ENCODE results near the gene KREMEN1. TPM values are rescaled to one million over a fixed set of nuclear protein-coding genes. Genes with fewer than 3 reads are reported as not detected.
"Not testable (repeated sequence)": the region's sequence is repeated elsewhere in the genome, so short reads cannot be mapped to it uniquely, and the experiment has no call there.

Gene KREMEN1
- total RNA-seq, 1 donor from 2014 or later = 10.7 TPM

DNA sequence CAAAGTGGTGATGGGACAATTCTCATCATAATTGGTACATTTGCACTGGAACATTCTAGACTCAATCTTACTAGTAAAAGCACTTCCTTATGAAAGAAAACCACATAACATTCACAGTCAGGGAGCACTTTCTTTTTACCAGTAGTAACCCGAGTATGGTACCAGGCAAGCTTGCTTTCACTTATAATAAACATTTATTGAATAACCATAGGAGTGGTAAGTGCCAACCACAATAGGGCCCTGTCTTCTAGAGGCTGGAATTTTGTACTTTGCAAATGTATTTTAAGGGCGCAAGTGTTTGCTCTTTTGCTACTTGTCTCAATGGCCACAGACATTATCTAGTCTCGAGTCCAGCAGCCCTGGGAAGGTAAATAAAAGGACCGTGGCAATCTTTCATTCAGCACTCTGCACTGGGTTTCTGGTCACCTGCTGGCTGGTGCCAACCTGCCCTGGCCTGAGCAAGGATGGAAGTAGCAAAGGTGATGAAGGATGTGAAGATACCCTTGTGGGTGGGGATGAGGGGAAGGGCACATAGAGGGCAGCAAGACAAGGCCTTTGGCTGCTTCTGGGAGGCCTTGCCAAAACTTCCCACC, 35.4 kb upstream of the KREMEN1 start:
- Histone ChIP-seq H3K4me3 (no peak overlapping the region), H3K36me3 (no peaks in the 10 kb centered on the region), H3K4me1 (peaks cover 6 to 15% of the 10 kb centered on the region in 2 donors), H3K27ac (no peak overlapping the region), H3K27me3 (no peaks in the 10 kb centered on the region), H3K9me3 (no peaks in the 10 kb centered on the region)
- TF ChIP-seq, protein P1, sequence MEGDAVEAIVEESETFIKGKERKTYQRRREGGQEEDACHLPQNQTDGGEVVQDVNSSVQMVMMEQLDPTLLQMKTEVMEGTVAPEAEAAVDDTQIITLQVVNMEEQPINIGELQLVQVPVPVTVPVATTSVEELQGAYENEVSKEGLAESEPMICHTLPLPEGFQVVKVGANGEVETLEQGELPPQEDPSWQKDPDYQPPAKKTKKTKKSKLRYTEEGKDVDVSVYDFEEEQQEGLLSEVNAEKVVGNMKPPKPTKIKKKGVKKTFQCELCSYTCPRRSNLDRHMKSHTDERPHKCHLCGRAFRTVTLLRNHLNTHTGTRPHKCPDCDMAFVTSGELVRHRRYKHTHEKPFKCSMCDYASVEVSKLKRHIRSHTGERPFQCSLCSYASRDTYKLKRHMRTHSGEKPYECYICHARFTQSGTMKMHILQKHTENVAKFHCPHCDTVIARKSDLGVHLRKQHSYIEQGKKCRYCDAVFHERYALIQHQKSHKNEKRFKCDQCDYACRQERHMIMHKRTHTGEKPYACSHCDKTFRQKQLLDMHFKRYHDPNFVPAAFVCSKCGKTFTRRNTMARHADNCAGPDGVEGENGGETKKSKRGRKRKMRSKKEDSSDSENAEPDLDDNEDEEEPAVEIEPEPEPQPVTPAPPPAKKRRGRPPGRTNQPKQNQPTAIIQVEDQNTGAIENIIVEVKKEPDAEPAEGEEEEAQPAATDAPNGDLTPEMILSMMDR (IDR thresholded peaks at IDR 0.05) = no peak
- no peak for DNase-seq (ENCODE audit: low spot score in 2 of 2)
- intact Hi-C loops (cut with DNase I) = no loop called here

DNA sequence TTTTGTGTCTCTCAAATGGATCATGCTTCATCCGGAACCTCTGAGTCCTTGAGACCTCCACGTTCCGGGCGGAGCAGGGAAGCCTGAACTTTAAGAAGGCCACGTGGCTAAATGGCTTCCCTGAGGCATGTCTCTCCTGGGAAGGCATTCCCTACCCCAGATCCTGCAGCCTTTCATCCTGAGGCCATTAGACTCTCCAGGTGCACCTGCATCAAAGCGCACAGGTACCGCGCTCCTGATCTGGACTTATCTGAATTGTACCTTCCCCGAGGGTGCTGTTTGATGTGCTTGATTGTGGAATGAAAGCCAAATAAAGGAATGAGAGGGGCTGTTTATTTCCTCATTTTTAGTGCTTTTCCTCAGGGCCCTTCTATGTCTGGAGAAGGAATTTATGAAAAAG, 33.7 kb upstream of the KREMEN1 start:
- TF ChIP-seq, protein P1 (IDR thresholded peaks at IDR 0.05) = no peak
- DNase-seq (ENCODE audit: low spot score in 2 of 2) = no peak
- Histone ChIP-seq H3K36me3 (peaks cover 0 to 7% of the 10 kb centered on the region in 2 donors), H3K27me3 (no peaks in the 10 kb centered on the region), H3K27ac (no peak overlapping the region), H3K4me1 (peaks cover 0 to 15% of the 10 kb centered on the region in 2 donors), H3K9me3 (no peaks in the 10 kb centered on the region), H3K4me3 (no peak overlapping the region)
- intact Hi-C loops (cut with DNase I) = no loop called here

DNA sequence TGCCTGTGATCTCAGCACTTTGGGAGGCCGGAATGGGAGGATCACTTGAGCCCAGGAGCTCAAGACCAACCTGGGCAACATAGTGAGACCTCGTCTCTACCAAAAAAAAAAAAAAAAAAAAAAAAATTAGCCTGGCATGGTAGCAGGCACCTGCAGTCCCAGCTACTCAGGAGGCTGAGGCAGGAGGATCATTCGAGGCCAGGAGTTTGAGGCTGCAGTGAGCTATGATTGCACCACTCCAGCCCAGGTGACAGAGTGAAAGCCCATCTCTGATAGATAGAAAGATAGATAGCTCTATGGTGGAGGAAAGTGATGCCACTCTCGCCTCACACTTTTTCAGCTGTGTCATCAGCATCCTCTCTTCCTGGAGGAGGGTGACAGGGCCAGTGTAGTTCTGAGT, 33.2 kb upstream of the KREMEN1 start:
- not testable (repeated sequence) for H3K4me3 ChIP-seq; H3K27ac ChIP-seq; H3K36me3 ChIP-seq; H3K27me3 ChIP-seq; DNase-seq (ENCODE audit: low spot score in 2 of 2); H3K9me3 ChIP-seq
- peaks cover 0 to 19% of the 10 kb centered on the region in 2 donors for H3K4me1 ChIP-seq
- intact Hi-C loops (cut with DNase I) = loop anchor here (1.0 to 5.0 kb wide), 4 partner anchors 112 to 437 kb away; partner anchors contain the start of gene XBP1

DNA sequence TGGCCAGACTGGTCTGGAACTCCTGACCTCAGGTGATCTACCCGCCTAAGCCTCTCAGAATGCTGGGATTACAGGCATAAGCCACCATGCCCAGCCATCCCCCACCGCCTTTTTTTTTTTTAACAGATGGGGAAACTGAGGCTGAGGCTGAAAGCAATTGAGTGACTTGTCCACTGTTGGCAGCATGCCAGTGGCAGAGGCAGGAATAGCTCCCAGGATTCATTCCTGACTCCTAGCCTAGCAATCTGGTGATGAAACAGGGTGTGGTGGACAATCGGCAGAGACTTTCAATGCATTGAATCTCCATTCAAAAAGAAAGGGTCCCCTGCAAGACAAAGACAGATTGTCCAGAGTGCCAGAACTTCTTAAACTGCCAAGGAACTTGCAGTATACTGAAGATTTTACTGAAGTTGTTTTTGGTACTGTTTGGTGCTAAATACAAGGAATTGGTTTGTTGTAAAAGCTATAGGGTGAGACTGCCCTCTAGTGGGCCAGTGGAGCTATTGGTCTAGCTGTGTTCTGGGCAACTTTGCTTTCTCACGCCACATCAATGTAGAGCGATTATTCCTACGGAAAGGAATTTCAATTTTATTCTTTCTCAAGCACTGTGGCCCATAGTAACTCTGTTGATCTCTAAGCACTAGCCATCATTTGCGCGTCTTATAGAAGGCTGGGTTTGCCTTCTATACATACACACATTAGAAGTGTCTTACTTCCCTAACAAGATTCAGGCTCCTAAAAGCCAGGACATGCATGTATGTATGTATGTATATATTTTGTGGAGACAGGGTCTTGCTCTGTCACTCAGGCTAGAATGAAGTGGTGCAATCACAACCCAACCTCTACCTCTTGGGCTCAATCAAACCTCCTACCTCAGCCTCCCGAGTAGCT, 32.2 kb upstream of the KREMEN1 start:
- H3K4me1 ChIP-seq = peaks cover 0 to 19% of the 10 kb centered on the region in 2 donors
- TF ChIP-seq, protein P1 (IDR thresholded peaks at IDR 0.05) = peak; percentile 94 to 97 (median 96)
- no peaks in the 10 kb centered on the region for H3K9me3 ChIP-seq
- H3K4me3 ChIP-seq = no peak overlapping the region
- peaks cover 1 to 10% of the 10 kb centered on the region in 2 donors for H3K36me3 ChIP-seq
- intact Hi-C loops (cut with DNase I) = loop anchor here (1.0 to 5.0 kb wide), 4 partner anchors 113 to 438 kb away; partner anchors contain the start of gene XBP1
- H3K27ac ChIP-seq = peak overlapping the region in 1 of 2 donors; percentile 35
- peak in 1 of 2 donors; percentile 85 for DNase-seq (ENCODE audit: low spot score in 2 of 2)
- no peaks in the 10 kb centered on the region for H3K27me3 ChIP-seq

DNA sequence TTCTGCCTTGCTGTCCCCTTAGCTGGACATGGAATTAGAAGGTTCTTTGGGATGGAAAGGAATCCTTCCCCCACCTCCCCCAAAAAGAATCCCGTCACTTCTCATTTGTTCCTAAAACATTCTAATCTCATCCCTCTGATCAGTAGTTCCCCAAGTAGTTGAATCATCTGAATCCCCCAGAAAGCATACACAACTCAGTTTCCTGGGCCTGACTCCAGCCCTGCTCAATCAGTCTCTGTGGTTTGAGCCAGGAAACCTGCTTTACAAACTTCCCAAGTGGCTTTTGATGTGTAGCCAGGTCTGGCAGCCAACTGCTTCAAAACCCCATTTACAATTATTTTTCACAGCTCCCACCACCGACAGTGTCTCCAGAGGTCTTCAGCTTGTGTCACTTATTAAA, 31.4 kb upstream of the KREMEN1 start:
- intact Hi-C loops (cut with DNase I) = loop anchor here (5.0 kb wide), 3 partner anchors 114 to 439 kb away; partner anchors contain the start of gene XBP1
- H3K9me3 ChIP-seq = no peaks in the 10 kb centered on the region
- H3K27me3 ChIP-seq = no peaks in the 10 kb centered on the region
- peaks cover 9 to 16% of the 10 kb centered on the region in 2 donors for H3K36me3 ChIP-seq
- H3K4me3 ChIP-seq = no peak overlapping the region
- TF ChIP-seq, protein P1 (IDR thresholded peaks at IDR 0.05) = no peak
- peaks cover 0 to 19% of the 10 kb centered on the region in 2 donors for H3K4me1 ChIP-seq
- no peak for DNase-seq (ENCODE audit: low spot score in 2 of 2)
- H3K27ac ChIP-seq = peak overlapping the region in 1 of 2 donors; percentile 35

All from ascending aorta (tissue), 2 donors.